T-helper 22 cell (primary cell): Measurements from ENCODE around the gene EID3.
"Not testable (repeated sequence)": the region's sequence is repeated elsewhere in the genome, so short reads cannot be mapped to it uniquely, and the experiment has no call there.

Experiments
- DNase-seq: peaks from one replicate; pipeline ENCODE4 v3.0.0-alpha.2; 2020; ENCODE audit warnings: low read depth

Gene EID3

DNA sequence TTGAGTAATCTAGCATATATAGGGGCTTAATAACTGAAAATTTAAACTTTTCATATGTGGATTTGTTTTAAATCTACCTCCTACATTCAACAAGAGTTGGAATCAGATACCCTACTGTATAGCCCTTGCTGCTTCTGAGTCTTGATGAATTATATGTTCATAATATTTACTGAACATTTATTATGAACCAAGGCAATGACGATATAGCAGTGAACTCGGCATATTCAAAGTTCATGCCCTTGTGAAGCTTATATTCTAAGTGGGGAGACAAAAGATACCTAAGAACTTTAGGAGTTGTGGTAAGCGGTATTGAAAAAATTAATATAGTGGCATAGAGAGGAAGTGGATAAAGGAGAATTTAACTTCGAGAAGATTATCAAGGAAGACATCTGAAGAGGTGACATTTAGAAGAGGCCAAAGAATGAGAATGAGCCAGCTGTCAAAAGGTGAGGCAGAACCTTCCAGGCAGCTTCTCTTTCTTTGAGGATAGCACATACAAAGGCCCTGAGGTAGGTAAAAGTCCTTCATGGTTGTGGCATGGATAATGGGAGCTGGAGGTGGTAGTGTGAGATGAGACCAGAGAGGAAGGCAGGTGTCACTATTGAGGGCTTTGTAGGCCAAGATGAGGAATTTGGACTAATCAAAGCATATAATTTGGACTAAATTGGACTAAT is 10.2 kb downstream of the EID3 start:
- no peak for DNase-seq

GRCh38 chr12:104314242-104314614 is 10.7 kb downstream of the EID3 start:
- DNase-seq, result no peak

- DNase-seq, result no peak
Measured at GRCh38 chr12:104315326-104316224, 12.0 kb downstream of the EID3 start.

DNA sequence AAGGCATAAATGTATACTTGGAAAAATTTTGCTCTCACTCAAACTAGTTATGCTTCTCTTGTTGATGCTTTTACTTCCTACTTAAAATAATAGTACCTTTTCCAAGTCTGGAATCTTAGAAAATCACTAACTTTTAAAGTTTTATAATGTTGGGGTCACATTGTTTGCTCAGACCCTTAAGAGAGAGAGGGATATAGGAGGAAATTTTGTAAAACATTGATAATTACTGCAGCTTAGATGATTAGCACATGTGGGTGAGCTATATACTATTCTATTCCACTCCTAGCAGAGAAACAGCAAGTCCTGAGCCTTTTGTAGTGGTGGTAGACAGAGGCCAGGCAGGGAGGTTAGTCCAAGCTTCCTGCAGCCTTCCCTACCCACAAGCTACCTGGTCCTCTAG is 13.4 kb downstream of the EID3 start:
- DNase-seq, result no peak

- DNase-seq, result no peak
Measured at GRCh38 chr12:104317538-104318210, 14.1 kb downstream of the EID3 start.

GRCh38 chr12:104319028-104319427 is 15.5 kb downstream of the EID3 start:
- DNase-seq, result no peak

DNA sequence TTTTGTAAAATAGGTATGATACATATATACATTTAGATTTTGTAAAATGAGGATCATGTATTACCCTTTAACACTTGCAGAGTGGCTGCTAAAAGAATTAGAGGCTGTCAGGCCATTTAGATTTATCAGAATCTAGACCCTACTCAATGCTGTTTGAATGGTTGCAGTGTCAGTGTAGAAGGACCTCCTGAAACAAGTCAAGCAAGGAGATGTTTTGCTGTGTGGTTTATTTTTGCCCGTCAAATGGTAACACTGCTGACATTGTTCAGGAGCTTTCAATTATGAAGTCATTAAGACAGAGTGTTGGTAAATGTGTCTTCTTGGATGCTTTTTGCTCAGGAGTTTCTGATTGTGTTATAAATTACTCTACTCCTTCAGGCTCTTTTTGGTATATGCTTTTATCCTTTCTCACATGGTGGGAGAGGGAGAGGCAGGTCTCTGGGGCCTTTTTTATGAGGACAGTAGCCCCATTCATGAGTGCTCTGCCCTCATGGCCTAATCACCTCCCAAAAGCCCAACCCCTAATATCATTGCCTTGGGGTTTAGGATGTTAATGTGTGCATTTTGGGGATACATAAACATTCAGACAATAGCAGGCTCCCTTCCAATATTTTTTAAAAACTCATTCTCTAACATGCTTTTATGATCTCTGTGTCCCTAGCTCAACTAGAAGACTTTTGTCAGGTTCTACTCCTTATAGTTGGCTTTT is 16.5 kb downstream of the EID3 start:
- DNase-seq, result no peak

DNA sequence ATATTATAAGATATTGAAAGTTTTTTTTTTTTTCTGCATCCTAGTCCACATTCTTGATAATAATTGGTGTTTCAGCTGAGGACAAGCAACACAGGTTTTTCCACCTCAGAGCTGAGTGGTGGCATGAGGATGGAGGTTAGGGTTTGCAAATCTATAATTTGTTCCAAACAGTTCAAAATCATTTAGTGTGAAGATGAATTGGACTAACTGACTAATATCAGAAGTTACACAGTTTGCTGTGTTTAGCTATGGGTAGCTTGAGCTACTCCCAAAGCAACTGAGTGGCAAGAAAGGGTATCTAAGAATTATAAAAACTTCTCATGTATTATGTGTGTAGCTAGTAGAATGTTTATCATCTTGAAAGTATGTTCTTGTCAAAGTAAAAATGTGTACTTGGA is 17.1 kb downstream of the EID3 start:
- DNase-seq, result no peak

DNA sequence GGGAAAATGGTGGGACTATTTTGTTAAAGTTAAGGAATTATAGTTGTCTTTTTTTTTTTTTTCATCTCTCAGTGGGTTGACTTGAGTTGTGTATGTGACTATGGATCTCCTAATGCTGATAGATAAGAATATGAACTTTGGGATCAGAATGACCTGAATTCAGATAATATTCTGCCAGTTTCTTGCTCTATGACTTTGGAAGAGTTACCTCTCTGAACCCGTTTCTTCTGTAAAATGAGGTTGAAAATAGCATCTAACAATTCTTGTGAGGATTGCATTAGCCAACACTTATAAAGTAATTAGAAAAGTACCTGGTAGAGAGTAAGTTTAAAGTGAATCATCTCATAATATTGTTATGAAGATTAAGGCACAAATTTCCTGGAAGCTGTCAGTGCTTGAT is 18.4 kb downstream of the EID3 start:
- DNase-seq, result no peak

- DNase-seq, result not testable (repeated sequence)
Measured at GRCh38 chr12:104322533-104322932, 19.0 kb downstream of the EID3 start.

GRCh38 chr12:104323899-104324298 is 20.4 kb downstream of the EID3 start:
- no peak for DNase-seq

- DNase-seq, result not testable (repeated sequence)
Measured at GRCh38 chr12:104328278-104328677, 24.7 kb downstream of the EID3 start.

GRCh38 chr12:104328790-104329189 is 25.3 kb downstream of the EID3 start:
- no peak for DNase-seq

GRCh38 chr12:104329707-104330532 is 26.4 kb downstream of the EID3 start:
- DNase-seq, result no peak

DNA sequence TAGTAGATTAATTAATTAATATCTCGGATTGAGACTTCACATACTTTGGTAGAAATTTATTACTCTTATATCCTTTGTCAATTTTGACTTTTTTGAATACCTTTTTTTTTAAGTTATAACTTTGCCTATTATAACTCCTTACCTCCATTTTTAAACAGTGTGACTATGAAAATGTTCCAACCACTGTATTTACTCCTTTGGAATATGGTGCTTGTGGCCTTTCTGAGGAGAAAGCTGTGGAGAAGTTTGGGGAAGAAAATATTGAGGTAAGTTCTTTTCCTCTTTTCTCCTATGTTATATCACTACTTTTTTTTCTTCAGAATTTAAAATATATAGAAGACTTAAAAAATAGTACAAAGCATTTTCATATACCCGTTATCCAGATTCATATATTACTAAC is 27.8 kb downstream of the EID3 start:
- DNase-seq, result no peak

DNA sequence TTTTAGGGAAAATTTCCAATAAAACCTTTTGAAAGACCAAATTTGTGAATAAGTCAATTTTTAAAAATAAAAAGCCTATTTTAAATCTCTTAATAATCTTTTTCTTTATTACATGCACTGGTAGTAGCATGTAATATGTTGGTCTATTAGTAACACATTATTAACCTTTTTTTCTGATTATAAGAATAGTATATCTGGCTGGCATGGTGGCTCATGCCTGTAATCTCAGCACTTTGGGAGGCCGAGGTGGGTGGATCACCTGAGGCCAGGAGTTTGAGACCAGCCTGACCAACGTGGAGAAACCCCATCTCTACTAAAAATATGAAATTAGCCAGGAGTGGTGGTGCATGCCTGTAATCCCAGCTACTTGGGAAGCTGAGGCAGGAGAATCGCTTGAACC is 28.7 kb downstream of the EID3 start:
- DNase-seq, result not testable (repeated sequence)

GRCh38 chr12:104333692-104334255 is 30.2 kb downstream of the EID3 start:
- no peak for DNase-seq

DNA sequence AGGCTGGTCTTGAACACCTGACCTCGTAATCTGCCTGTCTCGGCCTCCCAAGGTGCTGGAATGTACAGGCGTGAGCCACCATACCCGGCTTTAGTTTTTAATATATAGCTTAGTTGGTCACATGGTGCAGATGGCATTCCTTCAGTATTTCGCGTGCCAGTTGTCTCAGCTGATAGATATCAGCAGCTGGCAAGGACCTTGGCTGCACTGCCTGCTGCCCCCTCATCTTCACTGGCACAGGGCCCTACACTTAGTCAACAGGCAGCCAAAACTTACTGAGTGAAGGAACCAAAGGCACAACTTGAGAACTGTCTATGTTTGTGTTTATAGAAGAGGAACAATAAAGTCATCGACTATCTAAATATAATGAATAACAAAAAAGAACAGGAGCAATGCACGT is 31.0 kb downstream of the EID3 start:
- DNase-seq, result no peak

- DNase-seq, result no peak
Measured at GRCh38 chr12:104336115-104336514, 32.6 kb downstream of the EID3 start.

GRCh38 chr12:104337030-104337558 is 33.6 kb downstream of the EID3 start:
- DNase-seq, result no peak

DNA sequence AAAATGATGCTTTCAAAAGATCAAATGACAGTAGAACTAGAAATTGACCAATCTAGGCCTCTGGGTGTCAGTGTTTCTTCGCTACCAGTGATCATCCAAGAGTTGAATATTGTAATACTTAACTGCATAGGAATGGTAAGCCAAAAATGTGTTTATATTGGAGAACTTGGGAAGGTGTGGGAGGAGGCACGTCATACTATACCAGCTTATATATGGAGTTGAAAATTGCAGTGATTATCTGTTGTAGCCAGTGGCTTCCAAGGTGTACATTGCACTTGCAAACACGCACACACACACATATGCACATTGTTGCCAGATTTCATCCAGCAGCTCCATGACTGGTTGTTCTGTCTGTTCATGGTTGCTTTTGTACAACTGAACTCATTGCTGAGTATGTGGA is 36.1 kb downstream of the EID3 start:
- DNase-seq, result no peak
